T47D (cell line): ENCODE results near the gene RBM26.
A peak's percentile ranks its signal among the peaks of the same experiment; 100 is the strongest.
"Not testable (repeated sequence)": the region's sequence is repeated elsewhere in the genome, so short reads cannot be mapped to it uniquely, and the experiment has no call there.

ENCODE experiments used
- DNase-seq, 2 experiments: peaks; one replicate each; pipeline versions ENCODE4 v3.0.0 to v3.0.0-alpha.2; 2011 to 2012; ENCODE audit warnings: low read depth in 1 of 2, low spot score in 1 of 2
- JUND ChIP-seq: IDR thresholded peaks from 2 replicates; pipeline ENCODE4 v1.6.1; 2012; ENCODE audit warnings: low read depth
- in situ Hi-C: cut with HindIII; loops from 2 replicates; pipeline ENCODE4 v1.10.0; 2016; ENCODE audit warnings: low sequenced_read_pairs, low pct_unique_long_range_greater_than_20kb

RBM26 gene

GRCh38 chr13:79289571-79289970 lies 116.5 kb downstream of the RBM26 start:
- DNase-seq = no peak
- TF ChIP-seq JUND = no peak
- in situ Hi-C loops = no loop called here

GRCh38 chr13:79287939-79288795 lies 117.9 kb downstream of the RBM26 start:
- in situ Hi-C loops = no loop called here
- no peak for TF ChIP-seq JUND
- no peak for DNase-seq

GRCh38 chr13:79285159-79285558 lies 120.9 kb downstream of the RBM26 start:
- TF ChIP-seq JUND = no peak
- DNase-seq = no peak
- in situ Hi-C loops = no loop called here

DNA sequence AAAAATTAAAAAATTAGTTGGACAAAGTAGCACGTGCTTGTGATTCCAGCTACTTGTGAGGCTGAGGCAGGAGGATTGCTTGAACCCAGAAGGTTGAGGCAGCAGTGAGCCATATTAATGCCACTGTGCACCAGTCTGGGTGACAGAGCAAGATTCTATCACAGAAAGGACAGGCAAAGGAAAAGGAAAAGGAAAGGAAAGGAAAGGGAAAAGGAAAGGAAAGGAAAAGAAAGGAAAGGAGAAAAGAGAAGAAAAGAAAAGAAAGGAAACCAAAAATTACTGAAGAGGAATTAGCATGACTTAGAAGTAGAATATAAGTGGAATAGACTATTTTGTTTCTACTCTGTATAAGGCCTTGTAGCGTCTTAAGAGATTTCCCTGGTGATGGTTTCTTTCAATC lies 122.3 kb downstream of the RBM26 start:
- no peak for DNase-seq
- in situ Hi-C loops = no loop called here
- no peak for TF ChIP-seq JUND

DNA sequence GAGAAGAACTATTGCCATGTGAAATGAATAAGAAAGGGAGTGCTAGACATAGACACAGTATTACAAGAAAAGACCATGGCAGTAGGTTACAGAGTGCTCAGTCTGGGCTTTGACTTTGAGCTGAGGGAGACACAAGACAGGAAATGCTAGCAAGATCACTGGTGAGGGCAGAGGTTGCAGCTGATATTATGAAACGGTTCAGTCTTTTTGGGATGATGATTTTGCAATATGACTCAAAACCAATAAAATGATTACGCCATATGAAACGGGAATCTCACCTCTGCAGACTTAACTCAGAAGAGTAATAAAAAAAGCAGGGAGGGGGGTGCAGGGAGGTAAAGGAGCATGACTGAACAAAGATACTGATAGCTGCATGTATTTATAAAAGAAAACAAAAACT lies 123.1 kb downstream of the RBM26 start:
- in situ Hi-C loops = no loop called here
- no peak for TF ChIP-seq JUND
- DNase-seq = no peak

DNA sequence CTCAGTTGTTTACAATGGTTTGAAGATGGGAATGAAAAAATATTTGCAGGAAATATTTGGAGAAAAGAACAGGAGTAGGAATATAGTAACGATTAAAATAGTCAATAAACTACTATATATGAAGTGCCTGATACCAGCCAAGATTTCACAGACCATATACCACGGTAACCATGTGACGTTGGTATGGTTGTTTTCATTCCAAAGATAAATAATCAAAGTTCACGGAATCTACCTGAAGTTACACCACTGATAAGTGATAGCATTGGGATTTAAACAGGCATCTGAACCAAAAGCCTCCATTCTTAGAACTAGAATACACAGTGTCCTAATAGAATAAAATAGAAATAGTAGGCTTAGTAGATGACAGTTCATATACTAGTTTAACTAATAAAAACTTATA lies 123.5 kb downstream of the RBM26 start:
- DNase-seq = no peak
- in situ Hi-C loops = no loop called here
- TF ChIP-seq JUND = no peak

DNA sequence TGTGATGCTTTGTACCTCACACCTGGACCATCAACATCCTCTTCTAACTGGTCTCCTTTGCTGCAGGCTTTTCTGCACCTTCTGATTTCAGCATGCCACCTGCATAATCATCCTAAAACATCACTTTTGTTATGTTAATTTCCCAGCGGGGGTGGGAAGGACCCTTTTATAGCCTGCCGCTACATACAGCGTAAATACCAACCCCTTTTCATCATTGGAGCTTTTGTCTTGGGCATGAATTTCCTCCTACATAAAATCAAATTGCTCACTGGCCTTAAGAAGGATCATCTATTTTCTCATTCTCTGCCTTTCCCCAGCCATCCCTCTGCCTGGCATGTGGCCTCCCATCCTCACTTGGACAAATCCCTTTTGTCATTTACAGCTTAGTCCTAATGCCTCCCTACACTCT lies 124.7 kb downstream of the RBM26 start:
- DNase-seq = no peak
- in situ Hi-C loops = no loop called here

DNA sequence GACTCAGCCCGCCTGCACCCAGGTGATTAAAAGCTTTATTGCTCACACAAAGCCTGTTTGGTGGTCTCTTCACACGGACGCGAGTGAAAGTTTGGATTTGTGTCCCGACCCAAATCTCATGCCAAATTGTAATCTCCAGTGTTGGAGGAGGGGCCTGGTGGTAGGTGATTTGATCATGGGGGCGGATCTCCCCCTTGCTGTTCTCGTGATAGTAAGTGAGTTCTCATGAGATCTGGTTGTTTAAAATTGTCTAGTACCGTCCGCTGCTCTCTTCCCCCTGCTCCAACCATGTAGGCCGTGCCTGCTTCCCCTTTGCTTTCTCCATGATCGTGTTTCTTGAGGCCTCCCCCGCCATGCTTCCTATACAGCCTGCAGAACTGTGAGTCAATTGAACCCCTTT lies 126.3 kb downstream of the RBM26 start:
- in situ Hi-C loops, DNase-seq: not testable (repeated sequence)

More for the DNA sequence above, 124.7 kb downstream of the RBM26 start:
- no peak for TF ChIP-seq JUND

- in situ Hi-C loops = no loop called here
- no peak for TF ChIP-seq JUND
- DNase-seq = peak in 1 of 2 experiments; percentile 18
Observed at GRCh38 chr13:79273045-79273444, 133.0 kb downstream of the RBM26 start.

GRCh38 chr13:79271616-79272015 lies 134.4 kb downstream of the RBM26 start:
- in situ Hi-C loops = no loop called here
- no peak for TF ChIP-seq JUND

GRCh38 chr13:79270859-79271258 lies 135.2 kb downstream of the RBM26 start:
- TF ChIP-seq JUND = no peak
- DNase-seq = no peak
- in situ Hi-C loops = no loop called here

More at GRCh38 chr13:79271616-79272015, 134.4 kb downstream of the RBM26 start:
- DNase-seq = no peak
